Small intestine (tissue), 16 donors: ENCODE measurements around the gene DNASE2B. TPM values are rescaled to one million over a fixed set of nuclear protein-coding genes. Genes with fewer than 3 reads are reported as not detected.

Experiments used
- DNase-seq, 2 donors: peaks; one replicate each; pipeline versions ENCODE4 v3.0.0 to v3.0.0-alpha.2; 2013
- FAIRE-seq: peaks from 2 replicates; lab custom pipeline; 2012; peaks lifted over from hg19 to GRCh38; lab: Jason Lieb, UNC
- H3K27ac ChIP-seq, 3 donors: one replicate each; pipeline ENCODE4 v1.5.1; 2013; ENCODE audit warnings: low read length in 2 of 3, mild to moderate bottlenecking in 2 of 3, control low read depth in 1 of 3, inconsistent platforms in 1 of 3, low read depth in 1 of 3, moderate library complexity in 1 of 3
- H3K27me3 ChIP-seq, 3 donors: one replicate each; pipeline ENCODE4 v1.6.1; 2013; ENCODE audit warnings: low read length in 3 of 3, inconsistent platforms in 1 of 3; ENCODE audit not compliant: control insufficient read depth in 3 of 3, insufficient read depth in 3 of 3
- H3K36me3 ChIP-seq, 3 donors: one replicate each; pipeline ENCODE4 v1.6.1; 2013; ENCODE audit warnings: low read length in 3 of 3, inconsistent platforms in 1 of 3, low read depth in 1 of 3, mild to moderate bottlenecking in 1 of 3, moderate library complexity in 1 of 3; ENCODE audit not compliant: control insufficient read depth in 3 of 3, insufficient read depth in 2 of 3
- H3K4me1 ChIP-seq, 3 donors: one replicate each; pipeline ENCODE4 v1.6.1; 2013; ENCODE audit warnings: low read length in 2 of 3, inconsistent platforms in 1 of 3, low read depth in 1 of 3, mild to moderate bottlenecking in 1 of 3, moderate library complexity in 1 of 3; ENCODE audit not compliant: control insufficient read depth in 3 of 3, insufficient read depth in 2 of 3
- H3K4me3 ChIP-seq, 3 donors: one replicate each; pipeline ENCODE4 v1.5.1; 2013; ENCODE audit warnings: low read length in 3 of 3, control low read depth in 1 of 3, inconsistent platforms in 1 of 3, low read depth in 1 of 3, mild to moderate bottlenecking in 1 of 3, moderate library complexity in 1 of 3
- H3K9me3 ChIP-seq, 2 donors: one replicate each; pipeline ENCODE4 v1.6.1; 2013; ENCODE audit warnings: low read depth in 1 of 2, low read length in 1 of 2; ENCODE audit not compliant: control insufficient read depth in 2 of 2, insufficient read depth in 1 of 2
- WGBS, 3 donors: extraction: QIAGEN DNeasy Blood & Tissue Kit; methylation state at CpG; one replicate each; pipeline ENCODE4 v1.1.7; 2013; 5-methylcytosine and 5-hydroxymethylcytosine counted together
- long read RNA-seq, 10 donors: transcript quantifications; one replicate each; lab custom pipeline, GENCODE V29; 2026
- polyA plus RNA-seq, 4 donors: library from polyadenylated mRNA; stranded (reverse) in 3 of 4; unstranded in 1 of 4; fragments of 200-250 nt in 3 of 4; fragments of 120-200 nt in 1 of 4; gene quantifications; one replicate each; pipeline versions ENCODE4 v1.2.1 to v1.2.3, GENCODE V29; 2013
- donor health status: healthy with polysubstance abuse.
- donor health status: control.
- donor health status: control.
- donor health status: Bipolar disorder and iron deficiency.
- donor health status: healthy.

Gene DNASE2B, protein sequence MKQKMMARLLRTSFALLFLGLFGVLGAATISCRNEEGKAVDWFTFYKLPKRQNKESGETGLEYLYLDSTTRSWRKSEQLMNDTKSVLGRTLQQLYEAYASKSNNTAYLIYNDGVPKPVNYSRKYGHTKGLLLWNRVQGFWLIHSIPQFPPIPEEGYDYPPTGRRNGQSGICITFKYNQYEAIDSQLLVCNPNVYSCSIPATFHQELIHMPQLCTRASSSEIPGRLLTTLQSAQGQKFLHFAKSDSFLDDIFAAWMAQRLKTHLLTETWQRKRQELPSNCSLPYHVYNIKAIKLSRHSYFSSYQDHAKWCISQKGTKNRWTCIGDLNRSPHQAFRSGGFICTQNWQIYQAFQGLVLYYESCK
- under 1 TPM in 2 of 4 donors, not detected in 2; 0.09 to 0.18 TPM for polyA plus RNA-seq
- long read RNA-seq, donor 1: 0 reads
- long read RNA-seq, donor 2: 0 reads
- long read RNA-seq, donor 3: 0 reads
- long read RNA-seq, donor 4: 0 reads
- long read RNA-seq, donor 5: 0 reads
- long read RNA-seq, donor 6: 0 reads
- long read RNA-seq, donor 7: 0 reads
- long read RNA-seq, donor 8: 0 reads
- long read RNA-seq, donor 9: 0 reads
- long read RNA-seq, donor 10: 0 reads

DNA sequence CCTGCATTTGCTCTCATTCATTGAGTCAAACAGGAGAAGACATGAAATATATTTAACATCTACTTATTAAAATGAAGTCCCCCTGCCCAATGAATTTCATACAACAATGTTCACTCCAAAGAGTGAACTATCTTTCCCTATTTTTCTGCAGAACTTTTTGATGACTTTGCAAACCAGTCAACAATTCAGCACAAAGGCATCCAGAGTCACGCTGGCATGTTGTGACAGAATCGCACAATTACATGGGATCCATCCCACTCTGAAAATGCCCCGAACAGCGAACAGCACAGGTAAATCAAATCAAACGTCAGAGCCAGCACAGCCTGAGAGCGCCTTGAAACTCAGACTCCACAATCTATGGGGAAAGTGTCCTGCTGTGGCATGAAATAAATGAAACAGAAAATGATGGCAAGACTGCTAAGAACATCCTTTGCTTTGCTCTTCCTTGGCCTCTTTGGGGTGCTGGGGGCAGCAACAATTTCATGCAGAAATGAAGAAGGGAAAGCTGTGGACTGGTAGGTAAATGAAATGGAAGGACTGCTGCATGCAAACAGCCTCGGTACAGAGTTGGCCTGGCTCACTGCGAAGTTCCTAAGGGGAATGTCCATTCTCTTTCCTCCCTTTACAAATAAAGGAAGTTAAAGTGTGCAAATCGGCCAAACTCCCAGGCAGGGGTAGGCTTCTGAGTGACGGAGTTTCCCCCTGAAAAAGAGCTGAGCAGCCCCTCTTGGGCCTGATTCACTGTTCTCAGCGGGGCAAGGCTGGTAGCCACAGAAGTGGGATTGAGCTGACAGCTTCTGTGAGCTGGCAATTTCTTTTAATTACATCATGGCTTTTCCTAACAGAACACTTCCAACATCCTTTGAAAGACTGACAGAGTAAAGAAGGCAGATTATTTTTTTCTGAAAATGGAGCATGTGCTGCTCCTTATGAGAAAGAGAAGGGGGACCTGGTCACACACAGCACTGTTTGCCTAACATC, at the start of gene DNASE2B:
Gene DNASE2B, plus strand, starts transcription at position 310 of the 981 bp plus-strand sequence. Its CDS starts 81 bp downstream, at position 391.
- H3K4me1 ChIP-seq: no peaks in the 10 kb centered on the region
- 84 to 94% (median 89%) methylated on average over 11 of the region's 11 CpGs for WGBS, 3 donors
- DNase-seq (no peak), FAIRE-seq (no peak)
- H3K4me3 ChIP-seq: no peak within 1 kb of the TSS
- H3K36me3 ChIP-seq: no peaks in the 10 kb centered on the region
- H3K27me3 ChIP-seq: no peaks in the 10 kb centered on the region
- H3K9me3 ChIP-seq: no peaks in the 10 kb centered on the region
- H3K27ac ChIP-seq: no peak within 1 kb of the TSS

DNA sequence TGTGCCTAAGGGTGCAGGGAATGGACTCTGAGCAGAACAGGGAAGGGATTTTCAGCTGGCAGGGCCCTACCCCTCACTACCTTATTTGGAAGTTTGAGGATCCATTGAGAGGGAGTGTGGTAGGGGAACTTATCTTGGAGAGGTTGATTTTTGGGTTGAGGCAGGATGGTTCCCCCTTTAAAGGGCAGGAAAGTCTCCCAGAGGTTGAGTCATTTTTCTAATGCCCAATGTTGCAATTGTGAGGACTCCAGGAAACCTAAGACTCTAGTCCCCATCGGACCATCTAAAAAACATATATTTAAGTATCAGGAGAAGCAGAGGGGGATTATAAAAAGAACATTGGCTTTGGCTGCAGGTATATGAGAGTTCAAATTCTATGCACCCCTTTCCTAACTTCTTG, 49.5 kb upstream of the DNASE2B start:
- FAIRE-seq: no peak
- Histone ChIP-seq H3K36me3 (no peaks in the 10 kb centered on the region), H3K4me1 (peaks cover 0 to 3% (median 0%) of the 10 kb centered on the region in 3 donors), H3K27ac (no peak overlapping the region), H3K9me3 (no peaks in the 10 kb centered on the region), H3K27me3 (no peaks in the 10 kb centered on the region), H3K4me3 (no peak overlapping the region)
- 93 to 100% (median 96%) methylated on average over 1 of the region's 1 CpG for WGBS, 3 donors
- no peak for DNase-seq

DNA sequence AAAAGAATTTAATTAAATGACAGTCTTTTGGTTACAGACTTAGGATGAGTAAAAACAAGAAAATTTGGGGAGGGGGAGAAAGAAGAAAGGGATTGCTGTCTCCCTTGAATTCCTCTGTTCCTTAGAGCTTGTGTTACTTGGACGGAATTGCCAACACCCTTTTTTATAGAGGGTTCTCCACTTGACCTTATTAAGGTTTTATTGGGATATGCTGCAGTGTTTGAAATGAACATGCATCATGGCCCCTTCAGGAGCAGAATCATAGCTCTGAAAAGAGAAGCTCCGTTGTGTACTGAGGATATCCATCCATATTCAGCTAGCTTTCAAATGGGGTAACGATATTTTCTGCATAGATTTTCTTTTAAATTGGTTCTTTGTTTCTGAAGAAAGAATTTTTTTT, 48.2 kb upstream of the DNASE2B start:
- DNase-seq (no peak), FAIRE-seq (no peak)
- H3K4me1 ChIP-seq: peaks cover 0 to 3% (median 0%) of the 10 kb centered on the region in 3 donors
- no peaks in the 10 kb centered on the region for H3K9me3 ChIP-seq
- no peaks in the 10 kb centered on the region for H3K36me3 ChIP-seq
- no peak overlapping the region for H3K27ac ChIP-seq
- no peak overlapping the region for H3K4me3 ChIP-seq
- H3K27me3 ChIP-seq: no peaks in the 10 kb centered on the region
- 57 to 58% (median 57%) methylated on average over 3 of the region's 3 CpGs for WGBS, 3 donors

DNA sequence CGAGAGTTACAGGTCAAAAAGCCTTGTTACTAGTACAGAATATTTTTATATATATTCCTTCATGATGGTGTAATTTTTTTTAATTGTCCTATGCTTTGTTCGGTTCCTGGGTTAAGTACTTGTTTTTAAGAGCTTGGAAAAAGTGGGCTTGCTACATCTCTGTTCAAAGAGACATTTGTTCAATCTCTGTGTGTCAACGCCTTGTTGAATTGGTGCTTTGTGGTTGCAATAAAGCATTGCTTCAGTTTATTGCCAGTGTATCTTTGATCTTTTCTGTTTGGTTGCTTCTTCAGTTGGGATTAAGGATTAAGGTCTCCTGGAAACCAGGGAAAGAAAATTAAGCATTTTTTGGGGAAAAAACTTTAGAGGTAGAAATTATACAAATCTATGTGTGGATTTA, 47.7 kb upstream of the DNASE2B start:
- 82 to 84% (median 83%) methylated on average over 3 of the region's 3 CpGs for WGBS, 3 donors
- no peaks in the 10 kb centered on the region for H3K9me3 ChIP-seq
- no peak for FAIRE-seq

DNA sequence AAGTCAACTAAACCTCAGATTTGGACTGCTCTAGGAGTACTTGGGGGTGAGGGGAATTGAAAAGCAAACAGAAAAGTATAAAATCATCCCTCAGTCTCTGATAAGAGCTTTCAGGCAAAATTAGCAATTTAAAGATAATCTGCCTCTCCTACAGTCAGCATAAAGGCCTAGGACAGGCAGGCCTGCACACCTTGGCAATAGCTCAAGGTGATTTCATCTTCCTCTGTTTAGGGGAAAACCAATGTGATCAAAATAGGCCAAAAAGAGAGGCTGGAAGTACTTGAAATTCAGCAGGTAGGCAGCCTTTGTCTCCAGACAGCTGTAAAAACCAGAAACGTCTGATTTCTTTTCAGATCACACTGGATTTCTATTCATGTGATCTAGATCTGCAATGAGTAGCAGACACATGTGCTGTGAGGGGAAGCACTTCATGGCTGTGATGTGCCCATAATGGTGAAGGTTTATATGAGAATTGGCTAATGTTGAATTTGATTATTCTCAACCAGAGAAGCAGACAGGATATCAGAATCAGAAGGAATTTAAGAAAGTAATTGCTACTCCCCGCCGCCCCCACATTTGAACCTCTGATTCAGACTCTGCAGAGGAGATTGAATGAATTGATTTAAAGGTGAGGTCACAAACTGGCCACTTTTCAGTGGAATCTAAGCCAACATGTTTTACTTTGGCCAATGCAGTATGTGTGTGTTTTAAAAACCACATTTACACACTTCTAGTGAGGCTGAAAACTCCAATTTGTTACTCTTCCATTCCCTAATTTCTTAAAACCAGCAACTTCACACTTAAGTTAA, 45.8 kb upstream of the DNASE2B start:
- no peak for FAIRE-seq
- Histone ChIP-seq H3K27ac (no peak overlapping the region), H3K9me3 (no peaks in the 10 kb centered on the region)

More for the DNA sequence above, 47.7 kb upstream of the DNASE2B start:
- Histone ChIP-seq H3K27ac (no peak overlapping the region), H3K4me1 (peaks cover 0 to 3% (median 0%) of the 10 kb centered on the region in 3 donors), H3K36me3 (no peaks in the 10 kb centered on the region), H3K4me3 (no peak overlapping the region), H3K27me3 (no peaks in the 10 kb centered on the region)
- no peak for DNase-seq

DNA sequence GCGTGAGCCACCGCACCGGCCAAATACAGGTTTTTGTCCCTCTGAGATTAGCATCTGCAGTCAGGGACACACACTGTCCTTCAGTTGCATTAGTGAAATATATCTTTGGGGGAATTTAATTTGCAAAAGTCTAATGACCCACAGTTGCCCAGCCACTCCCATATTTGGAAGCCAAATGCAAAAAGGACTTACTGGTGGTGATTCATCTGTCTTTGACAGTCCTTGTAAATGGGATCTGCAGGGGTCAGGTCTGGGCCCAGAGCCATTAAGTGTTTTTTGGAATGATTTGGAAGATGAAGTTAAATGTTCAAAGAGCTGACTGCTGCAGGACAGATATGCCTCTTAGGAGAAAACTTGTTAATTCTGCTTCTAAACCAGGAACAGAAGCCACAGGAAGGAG, 44.6 kb upstream of the DNASE2B start:
- Histone ChIP-seq H3K9me3 (peaks cover 0 to 2% of the 10 kb centered on the region in 2 donors), H3K27me3 (no peaks in the 10 kb centered on the region), H3K4me1 (no peaks in the 10 kb centered on the region), H3K36me3 (no peaks in the 10 kb centered on the region), H3K27ac (no peak overlapping the region), H3K4me3 (no peak overlapping the region)
- no peak for DNase-seq
- FAIRE-seq: no peak
- 92 to 100% (median 98%) methylated on average over 3 of the region's 3 CpGs for WGBS, 3 donors

More for the DNA sequence above, 45.8 kb upstream of the DNASE2B start:
- Histone ChIP-seq H3K27me3 (no peaks in the 10 kb centered on the region), H3K4me3 (no peak overlapping the region), H3K36me3 (no peaks in the 10 kb centered on the region), H3K4me1 (peaks cover 0 to 2% (median 0%) of the 10 kb centered on the region in 3 donors)
- no peak for DNase-seq
- 85 to 88% (median 87%) methylated on average over 3 of the region's 3 CpGs for WGBS, 3 donors

DNA sequence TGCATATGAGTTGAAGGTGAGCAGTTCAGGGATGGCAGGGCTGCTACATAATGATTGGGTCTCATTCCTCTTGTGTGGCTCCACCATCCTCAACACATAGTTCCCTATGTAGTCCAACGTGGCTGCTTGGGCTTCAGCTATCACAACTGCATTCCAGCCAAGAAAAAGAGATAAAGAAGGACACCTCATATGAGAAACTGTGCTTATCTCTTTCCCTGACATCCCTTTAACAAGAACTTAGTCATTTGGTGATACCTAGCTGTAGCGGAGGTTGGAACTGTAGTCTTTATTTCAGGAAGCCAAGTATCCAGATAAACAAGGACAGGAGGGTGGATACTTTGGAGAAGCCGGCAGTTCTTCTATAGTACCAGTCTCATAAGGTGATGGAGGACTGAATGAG, 42.7 kb upstream of the DNASE2B start:
- no peak for DNase-seq
- FAIRE-seq: no peak
- H3K9me3 ChIP-seq: peaks cover 0 to 2% of the 10 kb centered on the region in 2 donors
- H3K4me3 ChIP-seq: no peak overlapping the region
- H3K36me3 ChIP-seq: no peaks in the 10 kb centered on the region
- H3K27me3 ChIP-seq: no peaks in the 10 kb centered on the region
- no peak overlapping the region for H3K27ac ChIP-seq
- 80 to 92% (median 88%) methylated on average over 3 of the region's 3 CpGs for WGBS, 3 donors
- H3K4me1 ChIP-seq: no peaks in the 10 kb centered on the region
